ES-I3 (cell line): ENCODE results near the gene TTYH3.

Source experiments
- H3K36me3 ChIP-seq: 2 replicates; pipeline ENCODE4 v1.6.1; 2013; ENCODE audit warnings: mild to moderate bottlenecking, low read length, control low read depth, moderate library complexity; ENCODE audit not compliant: insufficient read depth
- H3K4me1 ChIP-seq: 2 replicates; pipeline ENCODE4 v1.6.1; 2013; ENCODE audit warnings: mild to moderate bottlenecking, control low read depth, low read length; ENCODE audit not compliant: insufficient read depth
- H3K9ac ChIP-seq: 2 replicates; pipeline ENCODE4 v1.6.1; 2013; ENCODE audit warnings: low read depth, mild to moderate bottlenecking, low read length, moderate library complexity
- H3K9me3 ChIP-seq: 2 replicates; pipeline ENCODE4 v1.6.1; 2013; ENCODE audit warnings: mild to moderate bottlenecking, low read length, moderate library complexity; ENCODE audit not compliant: control insufficient read depth, insufficient read depth

Gene TTYH3

GRCh38 chr7:2595258-2595860 is 36.4 kb upstream of the TTYH3 start:
- no peaks in the 10 kb centered on the region for H3K4me1 ChIP-seq
- no peaks in the 10 kb centered on the region for H3K9me3 ChIP-seq
- no peaks in the 10 kb centered on the region for H3K36me3 ChIP-seq
- H3K9ac ChIP-seq: no peak overlapping the region

GRCh38 chr7:2596464-2597272 is 35.1 kb upstream of the TTYH3 start:
- no peaks in the 10 kb centered on the region for H3K36me3 ChIP-seq
- no peaks in the 10 kb centered on the region for H3K4me1 ChIP-seq
- no peaks in the 10 kb centered on the region for H3K9me3 ChIP-seq
- no peak overlapping the region for H3K9ac ChIP-seq

- no peaks in the 10 kb centered on the region for H3K4me1 ChIP-seq
These were observed 34.5 kb upstream of the TTYH3 start for GRCh38 chr7:2597273-2597640.

GRCh38 chr7:2598154-2598823 is 33.5 kb upstream of the TTYH3 start:
- H3K9ac ChIP-seq: no peak overlapping the region
- no peaks in the 10 kb centered on the region for H3K36me3 ChIP-seq
- H3K4me1 ChIP-seq: no peaks in the 10 kb centered on the region
- H3K9me3 ChIP-seq: no peaks in the 10 kb centered on the region

More at GRCh38 chr7:2597273-2597640, 34.5 kb upstream of the TTYH3 start:
- Histone ChIP-seq H3K36me3 (no peaks in the 10 kb centered on the region), H3K9me3 (no peaks in the 10 kb centered on the region), H3K9ac (no peak overlapping the region)

- Histone ChIP-seq H3K9me3 (no peaks in the 10 kb centered on the region), H3K36me3 (no peaks in the 10 kb centered on the region), H3K4me1 (no peaks in the 10 kb centered on the region), H3K9ac (no peak overlapping the region)
These were observed 30.7 kb upstream of the TTYH3 start for GRCh38 chr7:2601065-2601464.

- Histone ChIP-seq H3K36me3 (no peaks in the 10 kb centered on the region), H3K9me3 (no peaks in the 10 kb centered on the region), H3K4me1 (no peaks in the 10 kb centered on the region), H3K9ac (no peak overlapping the region)
These were observed 29.9 kb upstream of the TTYH3 start for GRCh38 chr7:2601907-2602306.

- H3K36me3 ChIP-seq: no peaks in the 10 kb centered on the region
- no peaks in the 10 kb centered on the region for H3K9me3 ChIP-seq
- H3K9ac ChIP-seq: no peak overlapping the region
- H3K4me1 ChIP-seq: no peaks in the 10 kb centered on the region
These were observed 29.3 kb upstream of the TTYH3 start for GRCh38 chr7:2602406-2603043.

- Histone ChIP-seq H3K4me1 (no peaks in the 10 kb centered on the region), H3K9me3 (no peaks in the 10 kb centered on the region), H3K9ac (no peak overlapping the region), H3K36me3 (no peaks in the 10 kb centered on the region)
These were observed 28.5 kb upstream of the TTYH3 start for GRCh38 chr7:2603044-2603965.

- Histone ChIP-seq H3K9me3 (no peaks in the 10 kb centered on the region), H3K36me3 (no peaks in the 10 kb centered on the region), H3K9ac (no peak overlapping the region), H3K4me1 (no peaks in the 10 kb centered on the region)
These were observed 27.1 kb upstream of the TTYH3 start for GRCh38 chr7:2604608-2605174.

- H3K9ac ChIP-seq: no peak overlapping the region
These were observed 25.9 kb upstream of the TTYH3 start for GRCh38 chr7:2605608-2606538.

GRCh38 chr7:2606539-2606936 is 25.2 kb upstream of the TTYH3 start:
- no peaks in the 10 kb centered on the region for H3K9me3 ChIP-seq
- H3K9ac ChIP-seq: no peak overlapping the region
- H3K4me1 ChIP-seq: no peaks in the 10 kb centered on the region; the same call in 1 of the 2 replicates
- H3K36me3 ChIP-seq: no peaks in the 10 kb centered on the region

More at GRCh38 chr7:2605608-2606538, 25.9 kb upstream of the TTYH3 start:
- Histone ChIP-seq H3K36me3 (no peaks in the 10 kb centered on the region), H3K4me1 (no peaks in the 10 kb centered on the region), H3K9me3 (no peaks in the 10 kb centered on the region)

GRCh38 chr7:2607122-2607922 is 24.5 kb upstream of the TTYH3 start:
- no peak overlapping the region for H3K9ac ChIP-seq
- no peaks in the 10 kb centered on the region for H3K9me3 ChIP-seq
- H3K36me3 ChIP-seq: no peaks in the 10 kb centered on the region
- H3K4me1 ChIP-seq: peaks cover 4% of the 10 kb centered on the region
